CD4-positive, alpha-beta memory T cell (primary cell): ENCODE results near the gene MICAL3. TPM values are rescaled to one million over a fixed set of nuclear protein-coding genes. Genes with fewer than 3 reads are reported as not detected.
A peak's percentile ranks its signal among the peaks of the same experiment; 100 is the strongest.
"Not testable (repeated sequence)": the region's sequence is repeated elsewhere in the genome, so short reads cannot be mapped to it uniquely, and the experiment has no call there.

Experiments
- CTCF ChIA-PET: fragments of 350-600 bp; sonication (Branson Sonifier 250); formaldehyde crosslinking; loops from one replicate; lab custom pipeline; 2021; ENCODE audit warnings: inconsistent platforms; ENCODE audit not compliant: partially characterized antibody; lab: Charles Lee
- POLR2A ChIA-PET: fragments of 350-600 bp; sonication (Branson Sonifier 250); formaldehyde crosslinking; loops from one replicate; lab custom pipeline; 2021; ENCODE audit not compliant: partially characterized antibody; lab: Charles Lee
- DNase-seq, 5 donors: peaks; one replicate each; pipeline versions ENCODE4 v3.0.0 to v3.0.0-alpha.2; 2020 to 2022; ENCODE audit warnings: mixed read lengths in 1 of 5
- H3K27ac ChIP-seq: one replicate; pipeline ENCODE4 v1.7.0; 2013; ENCODE audit warnings: low read depth, low read length
- H3K27me3 ChIP-seq: 2 replicates; pipeline ENCODE4 v1.7.0; 2013; ENCODE audit warnings: mild to moderate bottlenecking, low read length, moderate library complexity; ENCODE audit not compliant: insufficient read depth
- H3K36me3 ChIP-seq: 2 replicates; pipeline ENCODE4 v1.7.0; 2013; ENCODE audit warnings: mild to moderate bottlenecking, low read length, moderate library complexity; ENCODE audit not compliant: insufficient read depth
- H3K4me1 ChIP-seq: 2 replicates; pipeline ENCODE4 v1.7.0; 2013; ENCODE audit warnings: mild to moderate bottlenecking, low read length, moderate library complexity; ENCODE audit not compliant: insufficient read depth
- H3K4me3 ChIP-seq, 2 donors: one replicate each; pipeline ENCODE4 v1.7.0; 2013; ENCODE audit warnings: low read length in 2 of 2, mild to moderate bottlenecking in 1 of 2
- H3K9me3 ChIP-seq, 2 donors: one replicate each; pipeline ENCODE4 v1.7.0; 2013; ENCODE audit warnings: low read length in 2 of 2, control low read depth in 1 of 2; ENCODE audit not compliant: control insufficient read depth in 1 of 2
- H3K27ac Mint-ChIP-seq, 7 donors: one replicate each; pipeline ENCODE4 v1.8.0; 2020 to 2021; ENCODE audit warnings: mixed read lengths in 7 of 7, mild to moderate bottlenecking in 6 of 7, inconsistent platforms in 3 of 7, moderate library complexity in 3 of 7
- H3K27me3 Mint-ChIP-seq, 2 donors: one replicate each; pipeline ENCODE4 v1.8.0; 2020 to 2021; ENCODE audit warnings: mixed read lengths in 2 of 2
- H3K36me3 Mint-ChIP-seq, 2 donors: one replicate each; pipeline ENCODE4 v1.8.0; 2020 to 2021; ENCODE audit warnings: mixed read lengths in 2 of 2, inconsistent platforms in 1 of 2, mild to moderate bottlenecking in 1 of 2
- H3K4me1 Mint-ChIP-seq, 4 donors: one replicate each; pipeline ENCODE4 v1.8.0; 2020 to 2021; ENCODE audit warnings: mixed read lengths in 4 of 4, mild to moderate bottlenecking in 1 of 4
- H3K4me3 Mint-ChIP-seq, 8 donors: one replicate each; pipeline ENCODE4 v1.8.0; 2020 to 2021; ENCODE audit warnings: mixed read lengths in 8 of 8, mild to moderate bottlenecking in 7 of 8, moderate library complexity in 6 of 8, inconsistent platforms in 3 of 8
- H3K9me3 Mint-ChIP-seq, 8 donors: one replicate each; pipeline ENCODE4 v1.8.0; 2020 to 2021; ENCODE audit warnings: mixed read lengths in 8 of 8, mild to moderate bottlenecking in 5 of 8, inconsistent platforms in 3 of 8, moderate library complexity in 1 of 8
- intact Hi-C: fragments of 100-400 bp; cut with micrococcal nuclease; formaldehyde crosslinking; loops from one replicate; pipeline ENCODE4 v1.15.1; 2023
- polyA plus RNA-seq, 2 donors: library from polyadenylated mRNA; unstranded; fragments of 300-500 nt; fragmentation: Illumina TruSeq; gene quantifications; one replicate each; pipeline ENCODE4 v1.2.3, GENCODE V29; 2021
- total RNA-seq, 2 experiments: library from RNA; stranded (reverse); gene quantifications; one replicate each; pipeline ENCODE4 v1.2.3, GENCODE V29; 2021

MICAL3 gene
- total and polyA plus RNA-seq, 4 experiments from 2014 or later = 0.97 to 28.9 (median 14.4) TPM

- Histone ChIP-seq H3K27ac (no peak overlapping the region), H3K4me3 (no peak overlapping the region), H3K36me3 (no peaks in the 10 kb centered on the region), H3K27me3 (no peaks in the 10 kb centered on the region), H3K9me3 (no peaks in the 10 kb centered on the region), H3K4me1 (peaks cover 48% of the 10 kb centered on the region)
- H3K36me3 Mint-ChIP-seq = peaks cover 0 to 5% of the 10 kb centered on the region in 2 donors
- H3K4me1 Mint-ChIP-seq = peaks cover 31 to 76% (median 49%) of the 10 kb centered on the region in 4 donors
- intact Hi-C loops = no loop called here
- ChIA-PET POLR2A (interaction anchor here (1.9 kb wide), 1 partner anchor 10 kb away, joined by 13 read pairs; no protein-coding TSS in a partner anchor), CTCF (interaction anchor here (1.1 to 6.8 kb wide), 2 partner anchors 16 to 28 kb away, joined by 4 to 58 read pairs; no protein-coding TSS in a partner anchor)
- H3K4me3 Mint-ChIP-seq = peak overlapping the region in 1 of 8 donors; percentile 25
- no peaks in the 10 kb centered on the region for H3K9me3 Mint-ChIP-seq
- H3K27me3 Mint-ChIP-seq = no peaks in the 10 kb centered on the region
- H3K27ac Mint-ChIP-seq = peak overlapping the region in 5 of 7 donors; percentile 22 to 72 (median 48)
- no peak for DNase-seq
Observed at GRCh38 chr22:17769716-17770082, 254.7 kb downstream of the MICAL3 start.

DNA sequence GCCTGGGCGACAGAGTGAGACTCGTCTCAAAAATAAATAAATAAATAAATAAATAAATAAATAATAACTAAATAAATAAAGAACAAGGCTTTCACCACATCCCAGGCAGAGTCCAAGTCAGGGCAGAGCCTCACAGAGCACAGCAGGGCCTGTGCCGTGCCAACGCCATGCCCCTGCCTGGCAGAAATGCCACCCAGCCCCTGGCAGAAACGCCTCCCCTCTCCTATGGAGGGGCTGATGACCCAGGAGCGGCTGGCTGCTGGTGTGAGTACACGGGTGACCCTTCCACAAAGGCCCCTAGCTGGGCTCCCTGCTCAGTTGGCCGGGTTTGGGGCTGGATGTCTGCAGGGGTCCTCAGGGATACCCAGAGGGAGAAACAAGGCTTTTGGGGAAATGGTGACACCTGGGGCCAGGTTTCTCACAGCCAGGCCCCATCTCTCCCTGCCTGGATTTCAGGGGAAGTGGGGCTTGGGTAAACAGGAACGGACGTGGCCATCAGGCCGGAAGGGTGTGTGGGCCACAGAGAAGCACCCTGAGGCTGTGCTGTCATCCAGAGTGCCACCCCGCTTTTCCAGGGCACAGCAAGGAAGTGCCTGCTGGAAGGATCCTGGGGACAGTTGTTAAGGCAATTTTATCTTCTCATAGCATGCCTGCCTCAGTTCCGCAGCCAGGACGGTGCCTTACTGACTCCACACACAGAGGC is 255.2 kb downstream of the MICAL3 start:
- H3K27me3 Mint-ChIP-seq = no peaks in the 10 kb centered on the region
- DNase-seq = no peak
- Histone ChIP-seq H3K4me1 (peaks cover 46% of the 10 kb centered on the region), H3K4me3 (no peak overlapping the region), H3K27me3 (no peaks in the 10 kb centered on the region), H3K36me3 (no peaks in the 10 kb centered on the region), H3K27ac (no peak overlapping the region), H3K9me3 (no peaks in the 10 kb centered on the region)
- H3K27ac Mint-ChIP-seq = peak overlapping the region in 3 of 7 donors; percentile 22 to 69 (median 23)
- H3K36me3 Mint-ChIP-seq = peaks cover 0 to 5% of the 10 kb centered on the region in 2 donors
- H3K9me3 Mint-ChIP-seq = no peaks in the 10 kb centered on the region
- H3K4me3 Mint-ChIP-seq = peak overlapping the region in 1 of 8 donors; percentile 20
- intact Hi-C loops = no loop called here
- ChIA-PET CTCF (interaction anchor here (1.4 to 6.8 kb wide), 3 partner anchors 15 to 17 kb away, joined by 3 to 58 read pairs (median 17); no protein-coding TSS in a partner anchor), POLR2A (interaction anchor here (1.9 kb wide), 1 partner anchor 11 kb away, joined by 13 read pairs; no protein-coding TSS in a partner anchor)
- peaks cover 36 to 80% (median 53%) of the 10 kb centered on the region in 4 donors for H3K4me1 Mint-ChIP-seq

- intact Hi-C loops = loop anchor here (1.0 kb wide), 1 partner anchor 10 kb away; no protein-coding TSS in a partner anchor
- peaks cover 30 to 71% (median 46%) of the 10 kb centered on the region in 4 donors for H3K4me1 Mint-ChIP-seq
- peak overlapping the region; percentile 42 for H3K27ac ChIP-seq
- H3K27ac Mint-ChIP-seq = peak overlapping the region; percentile 69 to 97 (median 91)
- no peaks in the 10 kb centered on the region for H3K27me3 ChIP-seq
- H3K36me3 Mint-ChIP-seq = peaks cover 0 to 3% of the 10 kb centered on the region in 2 donors
- DNase-seq = peak; percentile 66 to 75 (median 67)
- CTCF ChIA-PET = interaction anchor here (1.2 to 3.1 kb wide), 8 partner anchors 11 to 24 kb away, joined by 3 to 17 read pairs (median 7); no protein-coding TSS in a partner anchor
- H3K4me3 Mint-ChIP-seq = peak overlapping the region; percentile 65 to 91 (median 78)
- H3K27me3 Mint-ChIP-seq = no peaks in the 10 kb centered on the region
- H3K36me3 ChIP-seq = no peaks in the 10 kb centered on the region
- H3K4me1 ChIP-seq = peaks cover 36% of the 10 kb centered on the region
- POLR2A ChIA-PET = interaction anchor here (0.6 to 2.0 kb wide), 7 partner anchors 10 to 310 kb away, joined by 3 to 9 read pairs (median 4); partner anchors contain the start of gene PEX26
- H3K9me3 Mint-ChIP-seq = no peaks in the 10 kb centered on the region
- H3K9me3 ChIP-seq = no peaks in the 10 kb centered on the region
- no peak overlapping the region for H3K4me3 ChIP-seq
Observed at GRCh38 chr22:17767233-17768065, 256.9 kb downstream of the MICAL3 start.

- H3K4me3 ChIP-seq, H3K36me3 Mint-ChIP-seq, DNase-seq, H3K36me3 ChIP-seq, intact Hi-C loops, H3K27ac ChIP-seq, H3K27me3 ChIP-seq, H3K27me3 Mint-ChIP-seq, H3K9me3 Mint-ChIP-seq, H3K9me3 ChIP-seq: not testable (repeated sequence)
- H3K4me1 Mint-ChIP-seq = peaks cover 25 to 62% (median 37%) of the 10 kb centered on the region in 4 donors
- POLR2A ChIA-PET = interaction anchor here (0.8 to 1.5 kb wide), 5 partner anchors 9 to 20 kb away, joined by 3 to 10 read pairs (median 3); no protein-coding TSS in a partner anchor
- CTCF ChIA-PET = interaction anchor here (1.1 to 3.1 kb wide), 5 partner anchors 10 to 27 kb away, joined by 3 to 20 read pairs (median 9); no protein-coding TSS in a partner anchor
- peak overlapping the region in 3 of 7 donors; percentile 30 to 85 (median 52) for H3K27ac Mint-ChIP-seq
- H3K4me1 ChIP-seq = peaks cover 19% of the 10 kb centered on the region
- peak overlapping the region in 1 of 8 donors; percentile 1 for H3K4me3 Mint-ChIP-seq
Observed at GRCh38 chr22:17764852-17765251, 259.5 kb downstream of the MICAL3 start.

- Histone ChIP-seq H3K36me3 (no peaks in the 10 kb centered on the region), H3K27me3 (no peaks in the 10 kb centered on the region), H3K4me1 (peaks cover 19% of the 10 kb centered on the region), H3K4me3 (no peak overlapping the region), H3K9me3 (no peaks in the 10 kb centered on the region), H3K27ac (no peak overlapping the region)
- Mint-ChIP-seq H3K4me3 (no peak overlapping the region), H3K27me3 (no peaks in the 10 kb centered on the region), H3K9me3 (no peaks in the 10 kb centered on the region), H3K36me3 (peaks cover 3 to 4% of the 10 kb centered on the region in 2 donors), H3K4me1 (peaks cover 25 to 55% (median 33%) of the 10 kb centered on the region in 4 donors), H3K27ac (peak overlapping the region in 4 of 7 donors; percentile 6 to 85 (median 52))
- DNase-seq = no peak
- POLR2A ChIA-PET = no interaction called here
- intact Hi-C loops = no loop called here
- CTCF ChIA-PET = interaction anchor here (1.9 to 3.1 kb wide), 2 partner anchors 9 to 21 kb away, joined by 9 to 16 read pairs; no protein-coding TSS in a partner anchor
Observed at GRCh38 chr22:17764036-17764435, 260.3 kb downstream of the MICAL3 start.

- H3K27ac Mint-ChIP-seq, H3K27me3 ChIP-seq, H3K27me3 Mint-ChIP-seq, intact Hi-C loops, H3K9me3 ChIP-seq, H3K36me3 ChIP-seq, H3K4me3 ChIP-seq, H3K4me3 Mint-ChIP-seq, DNase-seq, H3K27ac ChIP-seq, H3K9me3 Mint-ChIP-seq, H3K36me3 Mint-ChIP-seq: not testable (repeated sequence)
- ChIA-PET CTCF (interaction anchor here (0.6 kb wide), 1 partner anchor 21 kb away, joined by 3 read pairs; no protein-coding TSS in a partner anchor), POLR2A (interaction anchor here (0.6 kb wide), 1 partner anchor 14 kb away, joined by 3 read pairs; no protein-coding TSS in a partner anchor)
- peaks cover 27 to 54% (median 33%) of the 10 kb centered on the region in 4 donors for H3K4me1 Mint-ChIP-seq
- peaks cover 18% of the 10 kb centered on the region for H3K4me1 ChIP-seq
Observed at GRCh38 chr22:17763442-17763841, 260.9 kb downstream of the MICAL3 start.
